Hematopoietic multipotent progenitor cell (in vitro differentiated cells): ENCODE measurements around the gene P4HA1. TPM values are rescaled to one million over a fixed set of nuclear protein-coding genes. Genes with fewer than 3 reads are reported as not detected.
"Not testable (repeated sequence)": the region's sequence is repeated elsewhere in the genome, so short reads cannot be mapped to it uniquely, and the experiment has no call there.

ENCODE experiments used
- DNase-seq, 3 donors: peaks; one replicate each; pipeline ENCODE4 v3.0.0-alpha.2; 2011 to 2015; ENCODE audit warnings: low read depth in 2 of 3, low spot score in 2 of 3
- total RNA-seq: library from RNA; depleted of rRNA; stranded (reverse); fragments of >200 nt; gene quantifications from one replicate; pipeline ENCODE4 v1.2.3, GENCODE V29; 2012

P4HA1 gene
- total RNA-seq, 1 donor = 7.3 TPM

DNA sequence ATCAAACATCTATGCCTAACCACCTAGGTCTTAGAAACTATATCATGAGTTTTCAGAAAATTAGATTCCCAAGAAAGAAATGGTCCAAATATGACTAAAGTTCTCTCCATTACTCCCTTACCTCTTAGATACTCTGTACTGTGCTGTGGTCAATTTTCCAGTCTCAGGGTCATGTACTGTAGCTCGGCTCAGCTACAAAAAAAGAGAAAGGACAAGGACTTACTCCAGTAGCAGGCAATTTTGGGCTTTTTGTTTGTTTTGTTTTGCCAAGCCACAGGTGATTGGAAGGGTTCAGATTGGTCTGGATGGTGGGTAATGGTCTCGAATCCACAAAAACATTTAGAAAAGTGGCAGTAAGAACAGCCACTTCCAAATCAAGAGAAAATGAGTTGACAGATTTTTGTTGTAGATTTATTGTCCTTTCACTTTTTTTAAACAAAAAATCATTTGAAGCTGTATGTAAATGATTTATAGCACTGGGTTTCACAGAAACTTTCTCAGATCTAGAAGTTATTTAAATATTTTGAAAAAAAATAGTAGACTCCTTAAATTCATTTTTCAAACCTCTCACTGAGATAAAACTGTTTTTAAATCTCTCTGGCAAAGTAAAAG lies 52.8 kb downstream of the P4HA1 start:
- DNase-seq = no peak

DNA sequence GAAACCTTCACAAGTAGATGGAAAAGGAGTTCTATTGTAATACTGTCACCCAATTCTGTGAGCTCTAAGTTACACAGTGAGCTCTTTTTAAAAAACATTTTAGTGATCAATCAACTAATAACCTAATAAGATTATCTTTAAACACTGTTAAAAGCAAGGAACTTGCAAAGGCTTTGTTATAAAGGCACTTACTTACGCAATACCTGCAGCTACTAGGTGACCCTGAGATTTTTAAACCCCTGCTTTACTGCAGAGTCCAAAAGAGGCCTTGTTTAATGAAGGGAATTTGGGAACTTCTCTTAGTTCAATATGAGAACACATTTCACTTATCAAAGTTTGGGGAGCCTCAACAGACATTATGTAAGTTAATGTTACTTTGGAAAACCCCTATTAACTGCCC lies 53.3 kb downstream of the P4HA1 start:
- DNase-seq = no peak

DNA sequence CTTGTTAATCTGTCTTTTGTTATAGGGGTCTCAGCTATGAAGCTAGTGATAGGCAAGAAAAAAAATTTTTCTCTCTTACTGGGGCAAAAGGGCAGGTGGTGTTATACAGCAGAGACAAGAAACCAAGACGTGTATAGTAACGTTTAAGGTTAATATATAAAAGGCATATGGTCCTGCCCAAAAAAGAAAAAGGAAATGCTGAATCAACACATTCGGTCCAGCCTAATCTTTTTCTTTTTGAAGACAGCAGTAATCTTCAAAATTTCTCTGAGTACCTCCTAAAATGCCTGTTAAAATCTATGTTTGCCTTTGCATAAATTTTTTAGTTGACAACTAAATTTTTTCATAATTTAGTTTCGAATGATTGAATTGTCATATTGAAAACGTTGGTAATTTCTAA lies 54.5 kb downstream of the P4HA1 start:
- no peak for DNase-seq

DNA sequence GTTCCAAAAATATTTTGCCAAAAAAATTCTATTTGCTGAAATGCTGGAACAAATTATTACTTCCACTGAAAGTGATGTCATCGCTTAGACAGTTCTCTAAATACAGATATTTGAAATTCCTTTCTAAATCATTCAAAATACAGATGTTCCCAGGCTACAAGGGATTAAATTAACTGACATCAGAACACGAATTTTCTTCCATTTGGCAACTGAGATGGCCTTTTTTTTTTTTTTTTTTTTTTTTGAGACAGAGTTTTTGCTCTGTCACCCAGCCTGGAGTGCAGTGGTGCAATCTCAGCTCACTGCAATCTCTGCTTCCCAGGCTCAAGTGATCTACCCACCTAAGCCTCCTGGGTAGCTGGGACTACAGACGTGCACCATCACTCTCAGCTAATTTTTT lies 57.0 kb downstream of the P4HA1 start:
- DNase-seq = no peak

DNA sequence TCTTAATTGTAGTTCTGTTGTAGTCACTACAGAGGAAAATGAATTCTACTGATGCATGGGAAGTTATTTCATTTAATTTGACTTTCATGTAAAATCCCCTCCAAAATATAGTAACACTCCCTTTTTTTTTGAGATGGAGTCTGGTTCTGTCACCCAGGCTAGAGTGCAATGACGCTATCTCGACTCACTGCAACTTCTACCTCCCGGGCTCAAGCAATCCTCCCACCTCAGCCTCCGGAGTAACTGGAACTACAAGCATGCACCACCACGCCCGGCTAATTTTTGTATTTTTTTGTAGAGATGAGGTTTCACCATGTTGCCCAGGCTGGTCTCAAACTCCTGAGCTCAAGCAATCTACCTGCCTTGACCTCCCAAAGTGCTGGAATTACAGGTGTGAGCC lies 60.4 kb downstream of the P4HA1 start:
- not testable (repeated sequence) for DNase-seq

DNA sequence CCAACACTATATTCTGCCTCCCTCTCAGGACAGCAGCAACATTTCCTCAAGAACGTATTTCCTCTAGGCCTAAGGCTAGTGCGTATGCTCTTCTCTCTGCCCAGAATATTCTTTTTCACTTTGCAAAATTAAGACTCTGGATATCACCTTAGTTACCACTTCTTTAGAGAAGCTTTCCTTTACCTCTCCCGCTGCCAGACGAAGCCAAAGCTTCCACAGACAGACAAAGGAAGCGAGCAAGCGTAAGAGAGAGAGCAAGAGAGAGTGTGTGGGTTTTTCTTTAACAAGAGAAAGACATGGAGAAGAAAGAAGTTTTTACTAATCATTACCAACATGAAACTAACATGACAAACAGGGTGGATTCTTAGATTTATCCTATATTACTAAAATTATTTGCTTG lies 64.1 kb downstream of the P4HA1 start:
- no peak for DNase-seq

DNA sequence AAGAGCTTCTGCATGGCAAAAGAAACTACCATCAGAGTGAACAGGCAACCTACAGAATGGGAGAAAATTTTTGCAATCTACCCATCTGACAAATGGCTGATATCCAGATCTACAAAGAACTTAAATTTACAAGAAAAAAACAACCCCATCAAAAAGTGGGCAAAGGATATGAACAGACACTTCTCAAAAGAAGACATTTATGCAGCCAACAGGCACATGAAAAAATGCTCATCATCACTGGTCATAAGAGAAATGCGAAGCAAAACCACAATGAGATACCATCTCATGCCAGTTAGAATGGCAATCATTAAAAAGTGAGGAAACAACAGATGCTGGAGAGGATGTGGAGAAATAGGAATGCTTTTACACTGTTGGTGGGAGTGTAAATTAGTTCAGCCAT lies 70.0 kb downstream of the P4HA1 start:
- DNase-seq = not testable (repeated sequence)

DNA sequence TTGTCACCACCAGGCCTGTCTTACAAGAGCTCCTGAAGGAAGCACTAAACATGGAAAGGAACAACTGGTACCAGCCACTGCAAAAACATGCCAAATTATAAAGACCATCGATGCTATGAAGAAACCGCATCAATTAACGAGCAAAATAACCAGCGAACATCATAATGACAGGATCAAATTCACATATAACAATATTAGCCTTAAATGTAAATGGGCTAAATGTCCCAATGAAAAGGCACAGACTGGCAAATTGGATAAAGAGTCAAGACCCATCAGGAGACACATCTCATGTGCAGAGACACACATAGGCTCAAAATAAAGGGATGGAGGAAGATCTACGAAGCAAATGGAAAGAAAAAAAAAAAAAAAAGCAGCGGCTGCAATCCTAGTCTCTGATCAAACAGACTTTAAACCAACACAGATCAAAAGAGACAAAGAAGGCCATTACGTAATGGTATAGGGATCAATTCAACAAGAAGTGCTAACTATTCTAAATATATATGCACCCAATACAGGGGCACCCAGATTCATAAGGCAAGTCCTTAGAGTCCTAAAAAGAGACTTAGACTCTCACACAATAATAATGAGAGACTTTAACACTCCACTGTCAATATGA lies 73.1 kb downstream of the P4HA1 start:
- DNase-seq = not testable (repeated sequence)

DNA sequence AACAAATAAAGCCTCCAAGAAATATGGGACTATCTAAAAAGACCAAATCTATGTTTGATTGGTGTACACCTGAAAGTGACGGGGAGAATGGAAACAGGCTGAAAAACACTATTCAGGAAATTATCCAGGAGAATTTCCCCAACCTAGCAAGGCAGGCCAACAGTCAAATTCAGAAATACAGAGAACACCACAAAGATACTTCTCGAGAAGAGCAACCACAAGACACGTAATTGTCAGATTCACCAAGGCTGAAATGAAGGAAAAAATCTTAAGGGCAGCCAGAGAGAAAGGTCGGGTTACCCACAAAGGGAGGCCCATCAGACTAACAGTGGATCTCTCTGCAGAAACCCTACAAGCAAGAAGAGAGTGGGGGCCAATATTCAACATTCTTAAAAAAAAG lies 73.7 kb downstream of the P4HA1 start:
- not testable (repeated sequence) for DNase-seq

DNA sequence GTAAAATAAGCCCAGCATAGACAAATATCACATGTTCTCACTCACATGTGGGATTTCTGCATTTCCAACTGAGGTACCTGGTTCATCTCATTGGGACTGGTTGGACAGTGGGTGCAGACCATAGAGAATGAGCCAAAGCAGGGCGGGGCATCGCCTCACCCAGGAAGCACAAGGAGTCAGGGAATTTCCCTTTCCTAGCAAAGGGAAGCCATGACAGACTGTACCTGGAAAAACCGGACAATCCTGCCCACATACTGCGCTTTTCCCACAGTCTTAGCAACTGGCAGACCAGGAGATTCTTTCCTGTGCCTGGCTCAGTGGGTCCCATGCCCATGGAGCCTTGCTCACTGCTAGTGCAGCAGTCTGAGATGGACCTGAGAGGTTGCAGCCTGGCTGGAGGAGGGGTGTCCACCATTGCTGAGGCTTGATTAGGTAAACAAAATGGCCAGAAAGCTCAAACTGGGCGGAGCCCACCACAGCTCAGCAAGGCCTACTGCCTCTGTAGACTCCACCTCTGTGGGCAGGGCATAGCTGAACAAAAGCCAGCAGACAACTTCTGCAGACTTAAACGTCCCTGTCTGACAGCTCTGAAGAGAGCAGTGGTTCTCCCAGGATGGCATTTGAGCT lies 75.0 kb downstream of the P4HA1 start:
- DNase-seq = not testable (repeated sequence)

DNA sequence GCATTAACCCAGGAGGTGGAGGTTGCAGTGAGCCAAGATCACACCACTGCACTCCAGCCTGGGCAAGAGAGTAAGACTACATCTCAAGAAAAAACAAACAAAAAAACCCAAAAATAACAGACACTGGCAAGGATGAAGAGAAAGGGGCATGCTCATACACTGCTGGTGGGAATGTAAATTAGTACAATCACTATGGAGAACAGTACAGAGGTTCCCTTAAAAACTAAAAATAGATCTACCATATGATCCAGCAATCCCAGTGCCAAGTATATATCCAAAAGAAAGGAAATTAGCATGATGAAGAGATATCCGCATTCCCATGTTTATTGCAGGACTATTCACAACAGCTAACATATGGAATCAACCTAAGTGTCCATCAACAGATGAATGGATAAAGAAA lies 75.6 kb downstream of the P4HA1 start:
- no peak for DNase-seq

DNA sequence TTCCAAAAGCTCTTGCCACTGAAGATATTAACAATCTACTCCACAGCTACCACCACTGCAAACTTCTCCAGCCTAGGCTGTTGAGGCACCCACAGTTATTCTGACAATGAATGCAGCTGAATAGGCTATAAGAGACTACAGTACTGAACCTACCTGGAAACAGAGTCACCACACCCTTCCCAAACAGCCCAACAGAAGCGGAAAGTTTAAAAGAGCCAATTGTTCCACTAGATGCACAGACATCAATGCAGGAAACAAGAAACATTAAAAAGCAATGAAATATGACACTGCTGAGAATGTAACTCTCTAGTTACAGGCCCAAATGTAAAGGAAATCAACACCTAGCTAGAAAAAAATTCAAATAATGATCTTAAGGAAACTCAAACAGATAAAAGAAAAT lies 77.6 kb downstream of the P4HA1 start:
- DNase-seq = no peak

DNA sequence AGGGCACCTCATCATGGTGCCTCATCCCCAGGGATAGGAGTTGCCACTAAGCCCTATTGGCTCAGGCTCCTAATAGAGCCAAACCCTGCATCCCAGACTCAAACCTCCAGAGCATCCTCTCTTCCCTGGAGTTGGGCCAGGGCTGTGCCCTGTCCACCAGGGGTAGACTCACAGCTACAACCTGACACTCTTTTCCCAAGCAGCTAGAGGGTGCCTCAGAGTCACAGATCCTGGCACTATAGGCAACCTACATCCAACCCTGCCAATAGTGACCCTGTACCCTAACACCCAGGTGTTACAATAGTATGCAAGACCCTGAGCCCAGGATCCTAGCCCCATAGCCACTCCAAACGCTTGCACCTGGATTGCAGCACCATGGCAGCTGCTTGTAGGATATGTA lies 78.0 kb downstream of the P4HA1 start:
- DNase-seq = no peak

DNA sequence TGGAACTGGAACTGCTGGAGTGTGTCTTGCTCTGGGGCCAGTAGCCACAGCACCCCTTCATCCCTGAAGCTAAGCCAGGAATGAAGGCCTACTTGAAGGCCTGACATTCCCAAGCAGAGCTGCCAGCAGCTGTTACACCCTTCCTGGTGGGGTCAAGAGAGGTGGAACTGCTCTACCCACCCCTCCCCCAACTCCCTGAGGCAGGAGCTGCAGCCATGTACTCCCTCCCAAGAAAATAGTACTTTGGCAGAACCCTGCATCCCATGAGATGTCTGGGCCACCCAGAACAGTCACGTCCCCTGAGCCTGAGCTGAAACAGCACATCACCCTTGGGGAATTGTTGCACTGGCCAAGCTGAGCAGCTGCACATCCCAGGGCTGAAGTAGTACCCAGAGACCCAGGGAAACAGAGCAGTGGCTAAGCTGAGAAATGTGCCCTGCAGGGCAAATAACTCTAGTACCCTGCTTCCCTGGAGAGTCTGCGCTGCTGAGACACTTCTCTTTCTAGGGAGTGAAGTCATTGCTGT lies 78.6 kb downstream of the P4HA1 start:
- DNase-seq = no peak

DNA sequence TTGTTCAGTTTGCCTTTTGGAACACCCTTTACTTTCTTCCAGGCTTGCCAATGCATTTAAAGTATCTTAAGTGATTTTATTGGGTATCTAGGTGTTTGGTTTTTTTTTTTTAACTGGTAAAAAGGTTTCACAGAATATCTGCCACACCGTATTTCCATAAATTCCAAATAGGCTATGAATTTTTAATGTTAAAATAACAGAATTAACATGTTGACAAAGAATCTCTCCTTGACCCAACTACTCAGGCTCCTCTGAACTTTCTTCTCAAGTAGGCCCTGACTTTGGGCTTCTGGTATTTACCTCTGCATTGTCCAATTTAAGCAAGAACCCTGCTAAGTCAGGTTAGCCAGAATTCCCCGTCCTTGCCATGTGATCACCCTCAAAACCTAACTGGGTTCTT lies 80.9 kb downstream of the P4HA1 start:
- DNase-seq = no peak

DNA sequence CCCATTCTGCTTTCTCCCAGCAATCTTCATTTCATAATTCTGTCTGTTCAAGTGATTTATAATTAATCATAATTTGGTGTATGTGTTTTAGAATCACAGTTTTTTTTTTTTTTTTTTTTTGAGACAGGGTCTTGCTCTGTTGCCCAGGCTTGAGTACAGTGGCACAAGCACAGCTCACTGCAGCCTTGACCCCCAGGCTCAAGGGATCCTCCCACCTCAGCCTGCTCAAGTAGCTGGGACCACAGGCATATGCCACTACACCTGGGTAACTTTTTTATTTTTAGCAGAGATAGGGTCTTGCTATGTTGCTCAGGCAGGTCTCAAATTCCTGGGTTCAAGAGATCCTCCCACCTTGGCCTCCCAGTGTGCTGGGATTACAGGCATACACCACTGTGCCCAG lies 92.8 kb downstream of the P4HA1 start:
- DNase-seq = no peak

DNA sequence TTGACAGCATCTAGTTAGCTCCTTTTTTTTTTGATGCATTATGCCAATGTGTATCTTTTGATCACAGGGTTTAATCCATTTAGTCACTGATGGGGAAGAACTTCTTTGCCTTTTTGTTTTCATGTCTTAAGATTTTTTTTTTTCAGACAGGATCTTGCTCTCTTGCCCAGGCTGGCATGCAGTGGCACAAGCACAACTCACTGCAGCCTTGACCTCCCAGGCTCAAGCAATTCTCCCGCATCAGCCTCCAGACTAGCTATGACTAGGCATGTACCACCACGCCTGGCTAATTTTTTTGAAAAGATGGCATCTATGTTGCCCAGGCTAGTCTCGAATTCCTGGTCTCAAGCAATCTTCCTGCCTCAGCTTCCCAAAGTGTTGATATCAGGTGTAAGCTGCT lies 95.7 kb downstream of the P4HA1 start:
- DNase-seq = no peak

DNA sequence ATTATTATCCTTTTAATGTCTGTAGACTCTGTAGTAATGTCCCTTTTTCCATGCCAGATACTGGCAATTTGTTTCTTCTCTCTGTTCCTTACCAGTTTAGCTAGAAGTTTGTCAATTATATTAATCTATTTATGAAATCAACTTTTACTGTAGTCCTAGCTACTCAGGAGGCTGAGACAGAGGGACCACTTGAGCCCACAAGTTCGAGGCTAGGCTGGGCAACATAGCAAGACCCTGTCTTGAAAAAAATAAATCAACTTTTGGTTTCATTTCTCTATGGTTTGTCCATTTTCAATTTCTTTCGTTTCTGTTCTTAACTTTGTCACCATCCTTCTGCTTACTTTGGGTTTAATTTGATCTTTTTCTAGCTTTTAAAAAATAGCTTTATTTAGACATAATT lies 99.6 kb downstream of the P4HA1 start:
- no peak for DNase-seq

DNA sequence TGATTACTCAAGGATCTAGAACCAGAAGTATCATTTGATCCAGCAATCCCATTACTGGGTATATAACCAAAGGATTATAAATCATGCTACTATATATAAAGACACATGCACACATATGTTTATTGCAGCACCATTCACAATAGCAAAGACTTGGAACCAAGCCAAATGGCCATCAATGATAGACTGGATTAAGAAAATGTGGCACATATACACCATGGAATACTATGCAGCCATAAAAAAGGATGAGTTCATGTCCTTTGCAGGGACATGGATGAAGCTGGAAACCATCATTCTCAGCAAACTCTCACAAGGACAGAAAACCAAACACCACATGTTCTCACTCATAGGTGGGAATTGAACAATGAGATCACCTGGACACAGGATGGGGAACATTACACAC lies 101.2 kb downstream of the P4HA1 start:
- not testable (repeated sequence) for DNase-seq

DNA sequence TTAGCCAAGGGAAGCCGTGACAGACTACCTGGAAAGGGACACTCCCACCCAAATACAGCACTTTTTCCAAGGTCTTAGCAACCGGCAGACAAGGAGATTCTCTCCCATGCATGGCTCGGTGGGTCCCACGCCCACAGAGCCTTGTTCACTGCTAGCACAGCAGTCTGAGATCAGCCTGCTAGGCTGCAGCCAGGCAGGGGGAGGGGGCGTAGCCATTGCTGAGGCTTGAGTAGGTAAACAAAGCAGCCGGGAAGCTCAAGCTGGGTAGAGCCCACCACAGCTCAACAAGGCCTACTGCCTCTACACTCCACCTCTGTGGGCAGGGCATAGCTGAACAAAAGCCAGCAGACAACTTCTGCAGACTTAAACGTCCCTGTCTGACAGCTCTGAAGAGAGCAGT lies 106.9 kb downstream of the P4HA1 start:
- not testable (repeated sequence) for DNase-seq

DNA sequence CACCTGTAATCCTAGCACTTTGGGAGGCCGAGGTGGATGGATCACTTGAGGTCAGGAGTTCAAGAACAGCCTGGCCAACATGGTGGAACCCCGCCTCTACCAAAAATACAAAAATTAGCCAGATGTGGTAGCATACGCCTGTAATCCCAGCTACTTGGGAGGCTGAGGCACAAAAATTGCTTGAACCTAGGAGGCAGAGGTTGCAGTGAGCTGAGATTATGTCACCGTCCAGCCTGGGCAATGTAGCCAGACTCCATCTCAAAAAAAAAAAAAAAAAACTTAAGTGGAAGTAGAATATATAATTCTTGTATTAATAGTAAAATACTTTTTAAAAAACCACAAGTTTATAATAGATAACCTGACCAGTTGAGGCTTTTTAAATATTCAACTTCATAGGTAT lies 112.0 kb downstream of the P4HA1 start:
- DNase-seq = not testable (repeated sequence)

DNA sequence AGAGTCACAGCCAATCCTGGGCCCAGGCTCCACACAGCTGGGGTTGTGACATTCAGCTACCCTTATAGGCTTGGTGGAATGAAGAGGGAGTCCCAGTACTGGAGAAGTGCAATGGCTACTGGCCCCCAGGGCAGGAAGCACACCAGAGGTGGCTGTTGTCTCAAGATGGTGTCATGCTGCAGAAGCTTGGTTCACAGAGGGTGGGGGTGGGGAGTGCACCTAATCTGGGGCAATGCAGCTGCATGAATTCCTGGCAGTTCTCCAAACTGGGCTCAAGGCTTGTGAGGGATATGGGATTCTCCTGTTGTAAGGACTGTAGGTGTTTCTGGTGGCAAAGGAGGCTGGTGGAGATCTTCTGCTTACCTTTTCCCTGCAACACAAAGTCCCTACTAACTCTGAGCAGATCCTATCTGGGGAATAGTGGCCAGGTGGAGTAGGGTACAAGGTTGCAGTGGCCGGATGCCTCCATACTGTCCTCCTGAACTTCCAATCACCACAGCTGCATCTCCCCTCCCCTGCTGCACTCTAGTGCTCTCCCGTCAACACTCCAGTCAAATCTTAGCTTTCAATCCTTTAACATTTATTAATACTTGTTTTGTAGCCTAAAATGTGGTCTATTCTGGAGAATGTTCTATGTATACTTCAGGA lies 114.7 kb downstream of the P4HA1 start:
- no peak for DNase-seq
